ENCODE data around the gene ACP1.

ACP1 gene

DNA sequence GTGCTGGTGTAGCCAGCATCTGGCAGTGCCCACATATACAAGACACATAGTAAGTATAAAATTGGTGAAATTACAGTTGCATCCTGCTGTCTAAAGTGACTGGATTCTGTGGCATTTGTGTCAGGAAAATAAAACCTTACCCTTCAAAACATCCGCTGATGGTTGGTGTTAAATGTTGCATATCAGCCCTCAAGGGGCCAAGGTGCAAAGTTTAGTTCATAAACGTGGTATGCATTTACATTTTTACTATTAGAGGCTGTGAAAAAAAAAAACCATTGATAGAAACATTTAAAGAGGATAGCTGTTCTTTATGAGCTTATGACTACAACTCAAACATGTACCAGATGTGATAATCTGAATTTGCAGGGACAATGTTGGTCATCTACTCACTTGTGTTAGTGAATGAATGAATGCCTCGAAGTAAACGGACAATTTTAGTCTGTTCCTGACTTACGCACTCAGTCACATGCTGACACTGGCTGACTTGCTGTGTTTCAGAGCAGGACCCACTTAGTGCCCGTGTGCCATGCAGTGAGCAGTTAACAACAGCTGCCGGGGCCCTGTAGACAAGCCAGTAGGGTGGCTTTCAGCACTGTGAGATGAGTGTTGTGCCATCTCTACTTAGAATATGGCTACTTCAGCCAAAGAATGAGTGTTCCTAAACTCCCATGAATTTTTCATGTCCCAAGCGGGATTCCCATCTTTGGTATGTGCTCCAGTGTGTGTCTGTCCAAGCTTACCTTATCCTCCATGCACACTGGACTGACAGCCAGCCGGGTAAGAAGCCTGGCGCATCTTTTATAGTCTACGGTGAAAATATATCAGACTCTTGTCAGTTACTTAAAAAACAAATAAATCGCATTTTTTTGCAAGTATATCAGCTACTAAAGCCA lies 17.9 kb downstream of the ACP1 start:
- DNase-seq: no peak

DNA sequence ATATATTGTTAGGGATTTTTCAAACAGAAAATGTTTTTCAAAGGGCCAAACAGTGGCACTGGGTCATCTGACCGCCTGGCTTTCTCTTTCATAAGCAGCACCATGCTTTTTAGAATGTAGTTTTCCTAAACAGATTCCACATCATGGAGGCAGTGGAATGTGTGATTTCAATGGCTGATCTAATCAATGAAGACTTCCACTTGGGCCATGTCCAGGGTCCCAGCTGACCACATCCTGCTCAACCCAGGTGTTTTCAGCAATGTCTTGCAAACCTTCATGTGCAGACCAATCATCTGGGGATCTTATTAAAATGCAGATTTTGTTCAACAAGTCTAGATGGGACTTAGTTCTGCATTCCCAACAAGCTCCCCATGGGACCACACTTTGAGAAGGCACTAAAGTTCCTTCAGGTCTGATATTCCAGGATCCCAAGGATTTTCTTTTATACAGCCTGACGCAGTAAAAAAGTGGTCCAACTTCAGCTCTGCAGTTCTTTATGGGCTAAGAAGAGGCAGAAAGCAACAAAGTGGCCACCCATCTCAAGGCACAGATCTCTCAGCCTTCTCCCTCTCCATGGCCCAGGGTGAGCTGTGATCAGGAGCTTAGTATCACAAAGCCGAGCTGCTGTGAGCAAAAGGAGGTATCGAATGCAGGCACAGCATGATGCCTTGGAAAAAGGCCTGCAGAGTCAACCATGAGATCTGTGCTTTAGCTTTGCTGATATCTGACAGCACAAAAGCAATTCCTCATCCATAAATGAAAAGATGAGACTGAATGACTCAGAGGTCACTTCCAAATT lies 19.4 kb downstream of the ACP1 start:
- no peak for DNase-seq

DNA sequence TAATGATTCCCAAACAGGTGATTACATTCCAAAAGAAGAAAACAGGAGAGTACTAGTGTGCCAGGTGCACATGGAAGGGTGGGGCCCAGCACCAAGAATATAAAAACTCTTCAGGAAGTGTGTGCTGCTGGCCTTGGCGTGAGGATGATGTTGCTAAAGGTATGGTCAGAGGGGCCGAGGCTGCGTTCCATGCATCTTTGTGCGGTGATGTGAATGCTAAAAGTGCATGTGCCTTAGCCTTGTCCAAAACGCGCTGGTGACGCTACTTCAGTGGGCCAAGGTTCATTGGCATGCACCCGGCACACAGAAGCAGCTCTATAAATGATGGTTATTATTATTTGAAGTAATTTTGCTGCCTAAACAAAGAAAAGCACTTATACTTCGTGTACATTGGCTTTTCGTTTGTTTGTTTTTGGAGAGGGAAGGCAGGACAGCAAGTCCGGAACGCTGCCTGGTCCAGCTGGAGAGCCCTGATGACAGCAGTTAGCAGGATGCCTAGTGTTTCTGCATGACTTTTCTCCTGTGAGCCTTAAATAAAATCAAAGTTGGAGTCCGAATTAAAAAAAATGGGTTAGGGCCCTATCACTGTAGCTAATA lies 20.2 kb downstream of the ACP1 start:
- DNase-seq: no peak

DNA sequence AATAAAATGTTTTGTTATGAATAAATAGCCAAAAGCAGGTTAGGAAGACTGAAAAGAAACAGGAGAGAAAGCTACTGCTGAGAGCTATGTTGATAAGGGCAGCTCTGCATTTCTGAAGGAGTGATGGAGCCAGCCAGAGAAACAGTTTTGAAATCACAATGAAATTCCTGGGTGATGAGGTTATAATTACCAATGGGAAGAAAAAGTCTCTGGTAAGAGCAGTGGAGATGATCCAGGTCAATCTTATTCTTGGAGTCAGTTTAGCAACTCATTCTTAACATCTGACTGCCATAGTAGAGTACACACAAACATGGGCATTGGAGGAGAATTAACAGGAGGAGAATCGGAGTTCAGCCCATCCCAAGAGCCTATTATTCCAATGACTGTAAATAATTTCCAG lies 20.8 kb downstream of the ACP1 start:
- no peak for DNase-seq

DNA sequence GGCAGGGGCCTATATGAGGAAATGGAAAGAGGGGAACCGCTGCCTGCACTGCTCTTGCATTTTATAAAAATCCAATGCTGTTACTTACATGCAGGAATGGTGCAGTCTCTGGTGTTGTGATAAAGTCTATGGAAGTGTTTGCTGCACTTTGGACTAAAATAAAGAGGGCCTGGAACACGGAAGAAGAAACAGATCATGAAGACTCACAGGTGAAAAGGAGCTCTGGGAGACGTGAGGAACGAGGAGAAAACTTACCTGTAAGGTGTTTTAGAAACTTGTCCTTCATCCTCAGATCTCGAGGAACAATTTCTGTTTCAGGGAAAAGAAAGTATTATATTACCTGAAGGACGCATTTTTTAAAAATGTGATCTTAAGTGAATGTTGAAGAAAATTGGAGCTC lies 21.3 kb downstream of the ACP1 start:
- no peak for DNase-seq

DNA sequence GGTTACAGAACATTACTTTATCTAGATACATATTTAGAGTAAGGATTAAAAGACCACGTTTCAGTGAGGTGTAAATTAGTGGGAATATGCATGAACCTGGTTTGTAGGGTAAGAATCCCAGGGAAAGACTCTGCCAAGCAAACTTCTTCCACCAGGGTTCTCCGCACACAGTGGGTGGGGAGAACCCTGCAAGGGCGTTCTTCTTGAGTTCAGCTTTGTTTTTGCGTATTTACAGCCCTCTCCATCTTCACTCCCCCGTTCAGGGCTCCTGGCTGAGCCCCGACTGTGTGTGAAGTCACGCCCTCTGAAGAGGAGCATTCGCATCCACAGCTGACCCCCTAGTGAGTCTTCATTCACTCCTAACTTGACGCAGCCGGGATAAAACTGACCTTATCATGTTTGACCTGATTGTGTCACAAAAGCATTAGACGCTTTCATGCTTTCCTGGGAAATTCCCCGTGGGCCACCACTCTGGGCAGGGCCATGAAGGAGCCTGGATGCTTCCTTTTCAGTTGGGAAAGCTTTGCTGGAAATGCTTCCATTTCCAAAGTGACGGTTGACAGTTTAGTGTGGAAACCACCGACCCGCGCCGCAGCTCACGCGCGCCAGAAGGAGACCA lies 22.1 kb downstream of the ACP1 start:
- peak; percentile 40 for DNase-seq

DNA sequence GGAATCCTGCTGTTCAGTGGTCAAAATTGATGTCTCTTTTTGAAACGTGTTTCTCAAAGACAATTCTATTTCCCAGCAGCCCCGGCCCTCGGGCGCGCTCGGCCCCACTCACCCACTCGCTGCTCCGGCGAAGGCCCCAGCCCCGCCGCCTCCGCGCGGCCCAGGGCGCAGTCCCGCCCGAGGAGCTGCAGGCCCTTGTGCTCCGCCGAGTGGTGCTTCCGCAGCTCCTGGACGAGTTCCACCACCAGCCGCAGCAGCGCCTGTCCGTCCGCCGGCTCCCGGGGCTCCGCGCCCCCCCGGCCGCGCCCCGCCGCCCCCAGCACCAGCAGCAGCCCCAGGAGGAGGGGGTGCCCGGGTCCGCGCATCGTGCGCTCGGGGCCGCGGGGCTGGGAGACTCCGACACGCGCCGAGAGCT lies 22.7 kb downstream of the ACP1 start:
- DNase-seq: peak; percentile 13

DNA sequence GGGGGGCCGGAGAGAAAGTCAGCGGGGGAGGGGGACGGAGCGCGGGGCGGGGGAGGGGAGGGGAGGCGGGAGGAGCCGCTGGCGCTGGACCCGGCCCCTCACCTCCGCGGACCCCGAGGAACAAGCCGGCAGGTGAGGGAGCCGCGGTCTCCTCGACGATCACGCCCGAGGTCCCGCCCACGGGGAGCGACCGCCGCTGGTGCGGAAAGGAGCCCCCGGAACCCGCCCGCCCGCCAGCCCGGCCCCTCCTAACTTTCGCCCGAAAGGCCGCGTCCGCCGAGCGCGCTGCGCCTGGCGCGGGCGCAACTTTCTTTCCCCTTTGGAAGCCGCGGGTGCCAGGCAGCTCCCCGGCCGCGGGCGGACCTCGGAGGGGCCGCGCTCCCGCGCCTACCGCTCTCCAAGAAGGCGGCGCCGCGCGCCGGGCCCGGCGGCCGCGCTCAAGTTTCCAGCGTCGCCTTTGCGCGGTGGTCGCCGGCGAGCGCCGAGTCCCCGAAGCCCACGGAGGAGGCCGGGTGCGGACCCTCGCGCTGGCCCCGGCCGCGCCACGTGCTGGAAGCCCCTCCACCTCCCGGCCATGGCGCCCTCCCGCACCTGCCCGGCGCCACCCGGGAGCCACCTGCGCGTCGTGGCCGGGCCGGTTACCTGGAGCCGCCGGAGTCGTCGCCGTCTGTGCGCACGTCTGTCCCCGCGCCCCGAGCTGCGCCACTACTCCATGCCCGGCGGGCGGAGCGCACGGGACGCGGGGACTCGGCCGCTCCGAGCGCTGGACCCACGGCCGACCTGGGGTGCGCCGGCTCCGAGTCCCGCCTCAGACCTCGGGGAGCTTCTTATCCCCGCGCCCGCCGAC lies 23.4 kb downstream of the ACP1 start, which contains the start of gene ALKAL2:
ALKAL2 (minus strand) TSS at position 181 of the 847 bp plus-strand sequence. CDS start 256 bp downstream, outside the sequence.
- no peak for DNase-seq

DNA sequence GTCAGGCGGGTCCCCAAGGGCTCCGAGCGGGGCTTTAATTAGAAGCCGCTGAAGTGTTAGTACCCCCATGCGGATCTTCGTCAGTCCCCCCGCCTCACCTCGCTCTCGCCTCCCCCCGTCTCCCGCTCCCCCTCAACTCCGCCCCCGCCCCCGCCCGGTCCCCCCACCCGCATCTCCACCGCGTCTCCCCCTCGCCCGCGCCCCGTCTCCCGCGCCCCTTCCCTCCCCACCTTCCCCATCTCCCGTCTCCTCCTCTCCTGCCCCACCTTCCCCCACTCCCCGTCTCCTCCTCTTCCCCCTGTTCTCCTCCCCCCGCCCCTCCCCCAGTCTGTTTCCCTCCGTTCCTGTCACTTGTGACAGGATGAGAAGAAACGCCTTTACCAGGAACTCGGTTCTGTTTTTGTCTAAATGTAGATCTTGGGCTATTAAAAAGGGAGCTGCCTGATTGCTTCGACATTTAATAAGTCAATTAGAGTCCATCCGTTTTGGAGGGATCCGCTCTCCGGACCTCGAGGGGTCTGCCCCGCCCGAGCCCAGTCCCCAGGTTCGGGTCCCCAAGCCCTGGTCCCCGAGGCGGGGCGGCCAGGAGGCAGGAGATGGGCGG lies 24.1 kb downstream of the ACP1 start:
- DNase-seq: no peak

DNA sequence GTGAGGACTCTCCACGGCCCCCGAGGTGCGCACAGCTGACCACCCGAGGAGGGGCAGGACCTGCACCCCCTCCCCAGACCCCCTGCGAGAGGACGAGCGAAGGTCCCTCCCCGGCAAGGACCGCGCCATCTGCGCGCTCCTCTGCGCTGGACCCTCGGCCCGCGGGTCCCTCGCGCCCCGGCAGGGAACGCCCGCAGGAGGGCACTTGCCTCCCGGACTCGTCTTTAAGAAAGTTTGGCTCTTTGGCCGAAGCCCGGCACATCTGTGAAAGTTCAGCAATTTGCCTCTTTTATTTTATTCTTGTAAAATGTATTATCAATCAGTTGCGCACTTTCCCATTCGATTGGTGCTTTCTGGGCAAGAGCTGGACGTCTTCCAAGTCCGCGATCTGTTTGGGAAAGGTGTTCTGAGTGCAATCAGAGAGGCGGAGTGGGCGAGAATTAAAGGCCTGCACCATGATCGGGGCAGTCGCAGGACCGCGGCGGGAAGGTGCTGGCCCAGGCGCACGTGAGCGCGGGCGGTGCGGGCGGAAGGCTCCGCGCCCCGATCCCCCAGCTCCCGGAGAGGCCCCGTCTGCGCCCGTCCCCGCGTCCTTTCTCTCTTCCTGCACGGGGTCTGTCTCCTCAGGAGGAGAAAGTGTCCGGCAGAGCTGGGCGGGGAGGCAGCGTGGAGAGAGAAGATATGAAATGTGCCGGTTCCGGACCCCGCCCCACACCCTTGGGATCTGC lies 24.8 kb downstream of the ACP1 start:
- DNase-seq: peak; percentile 5

DNA sequence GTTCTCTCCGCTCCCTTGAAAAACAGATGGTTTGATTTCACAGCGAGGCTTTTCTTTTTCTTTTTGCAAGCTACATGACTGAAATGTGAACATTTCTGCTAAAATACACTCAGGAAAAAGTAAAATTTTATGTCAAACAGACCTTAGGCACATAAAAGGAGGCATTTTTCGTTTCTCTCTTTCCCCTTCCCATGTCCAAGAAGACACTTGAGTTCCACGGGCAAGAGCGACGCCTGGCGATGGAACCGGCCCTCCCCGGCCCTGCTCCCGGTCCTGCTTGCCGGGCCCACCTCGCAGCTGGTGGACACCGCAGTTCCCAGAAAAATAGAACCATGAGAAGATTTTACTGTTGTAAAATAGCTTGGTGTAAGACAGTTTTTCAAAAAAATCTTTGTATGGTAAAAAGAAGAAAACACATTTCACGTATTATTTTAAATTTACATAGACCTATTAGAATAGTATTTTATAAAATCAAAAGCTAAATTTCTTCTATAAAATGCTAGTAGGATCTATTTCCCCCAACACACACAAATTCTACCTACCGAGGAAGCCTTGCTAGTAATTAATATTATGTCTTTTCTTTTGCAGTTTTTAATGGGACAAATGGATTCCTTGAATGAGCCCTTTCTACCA lies 25.5 kb downstream of the ACP1 start:
- peak; percentile 76 for DNase-seq

DNA sequence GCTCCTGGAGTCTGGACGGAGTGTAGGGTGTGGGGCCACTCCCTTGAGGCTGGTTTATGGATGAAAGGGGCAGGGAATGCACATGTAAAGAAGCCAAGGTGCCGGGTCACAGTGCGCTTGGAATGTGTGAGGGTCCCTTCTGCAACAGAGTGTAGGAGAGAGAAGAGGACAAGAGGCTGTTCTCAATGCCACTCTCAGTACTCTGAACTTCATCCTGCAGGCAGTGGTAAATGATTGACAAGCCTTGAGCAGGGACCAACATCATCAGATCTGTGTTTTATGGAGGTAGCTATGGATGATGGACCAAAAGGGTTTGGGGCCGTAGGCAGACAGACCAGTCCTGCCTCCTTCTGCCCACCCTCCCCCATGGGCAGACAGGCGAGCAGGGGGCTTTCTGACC lies 30.3 kb downstream of the ACP1 start:
- DNase-seq: no peak

DNA sequence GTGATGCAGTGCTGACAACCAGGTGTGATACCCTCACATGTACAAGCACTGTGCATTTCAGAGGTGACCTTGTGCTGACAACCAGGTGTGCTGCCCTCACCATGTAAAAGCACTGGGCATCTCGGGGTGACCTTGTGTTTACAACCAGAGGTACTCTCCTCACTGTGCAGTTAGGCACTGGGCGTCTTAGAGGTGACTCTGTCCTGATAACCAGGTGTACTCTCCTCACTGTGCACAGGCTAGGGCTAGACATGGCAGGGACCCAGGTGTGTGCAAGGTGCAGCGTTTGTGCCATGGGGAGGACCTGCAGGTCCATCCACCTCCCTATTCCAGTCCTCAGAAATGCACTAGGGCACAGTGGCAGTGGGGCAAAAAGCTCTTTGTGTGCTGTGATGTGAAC lies 31.6 kb downstream of the ACP1 start:
- no peak for DNase-seq

DNA sequence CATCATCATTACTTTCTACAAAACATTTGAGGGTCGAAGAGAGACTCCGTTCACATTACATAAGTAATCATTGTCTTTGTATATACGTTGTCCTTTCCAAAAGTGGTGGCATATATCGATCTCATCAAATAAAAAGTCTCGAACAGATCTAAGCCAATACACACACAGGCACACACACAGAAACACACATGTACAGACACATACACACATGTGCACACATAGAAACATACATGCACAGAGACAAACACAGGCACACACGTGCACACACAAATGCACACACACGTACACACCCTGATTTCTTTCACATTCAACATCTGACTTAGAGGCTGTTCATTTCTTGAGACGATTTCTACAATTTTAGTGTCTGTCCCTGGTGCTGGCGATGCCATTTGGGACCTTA lies 40.6 kb downstream of the ACP1 start:
- no peak for DNase-seq

DNA sequence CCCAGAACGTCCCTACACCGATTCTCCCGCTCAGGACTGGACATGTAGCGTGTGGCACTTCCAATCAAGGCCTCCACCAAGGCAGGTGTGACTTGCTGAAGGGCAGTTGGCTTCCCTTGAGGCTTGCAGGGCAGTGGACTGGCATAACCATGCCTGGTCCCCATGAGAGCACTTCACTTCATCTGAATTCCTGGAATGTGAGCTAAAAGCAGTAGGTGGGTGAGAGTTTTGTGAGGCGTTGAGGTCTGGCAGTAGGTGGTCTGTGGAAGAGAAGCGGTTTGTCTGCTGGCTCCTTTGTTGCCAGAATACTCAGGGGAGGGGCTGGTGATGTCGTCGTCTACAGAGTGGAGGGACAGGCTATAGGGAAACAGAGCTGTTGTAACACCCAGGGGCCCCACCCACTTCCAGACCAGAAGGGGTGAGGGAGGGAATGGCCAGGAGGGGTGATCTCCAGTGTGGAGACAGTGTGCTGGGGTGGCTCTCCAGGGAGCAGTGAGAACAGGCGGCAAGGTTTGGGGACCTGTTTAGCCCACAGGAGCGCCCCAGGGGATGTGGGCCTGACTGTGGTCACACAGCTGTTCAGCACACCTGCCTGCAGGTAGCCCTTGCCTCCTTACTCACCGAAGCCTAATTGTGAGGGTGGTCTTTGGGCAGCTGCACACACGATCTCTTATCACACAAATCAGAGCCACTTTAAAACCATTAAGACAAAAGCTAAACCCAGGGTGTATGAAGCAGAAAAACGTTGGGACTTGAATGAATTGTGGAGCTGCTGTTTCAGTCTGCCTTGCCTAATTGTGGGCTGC lies 44.6 kb downstream of the ACP1 start:
- no peak for DNase-seq

DNA sequence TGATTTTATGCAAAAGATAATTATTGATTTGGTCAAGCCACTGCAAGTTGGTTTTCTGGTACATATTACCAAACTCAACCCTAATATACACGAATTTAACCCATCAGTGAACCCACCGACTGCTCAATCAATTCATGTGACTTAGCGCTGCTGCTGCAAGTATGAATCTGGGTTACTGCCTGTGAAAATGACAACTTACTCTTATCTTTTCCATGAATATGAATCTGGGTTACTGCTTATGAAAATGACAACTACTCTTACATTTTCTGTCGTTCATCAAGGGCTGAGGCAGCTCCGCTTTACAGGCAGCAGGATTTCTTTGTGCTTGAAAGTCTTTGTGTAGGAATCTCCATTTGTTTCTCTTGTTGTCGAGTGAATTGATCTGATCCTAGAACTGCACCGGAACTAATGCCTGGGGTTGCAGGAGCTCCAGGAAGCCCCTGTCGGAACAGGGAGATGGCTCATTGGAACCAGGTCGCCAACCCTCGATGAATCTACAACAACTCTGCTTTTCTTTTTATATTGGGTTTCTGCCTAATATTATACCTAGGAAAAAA lies 45.3 kb downstream of the ACP1 start:
- DNase-seq: no peak

DNA sequence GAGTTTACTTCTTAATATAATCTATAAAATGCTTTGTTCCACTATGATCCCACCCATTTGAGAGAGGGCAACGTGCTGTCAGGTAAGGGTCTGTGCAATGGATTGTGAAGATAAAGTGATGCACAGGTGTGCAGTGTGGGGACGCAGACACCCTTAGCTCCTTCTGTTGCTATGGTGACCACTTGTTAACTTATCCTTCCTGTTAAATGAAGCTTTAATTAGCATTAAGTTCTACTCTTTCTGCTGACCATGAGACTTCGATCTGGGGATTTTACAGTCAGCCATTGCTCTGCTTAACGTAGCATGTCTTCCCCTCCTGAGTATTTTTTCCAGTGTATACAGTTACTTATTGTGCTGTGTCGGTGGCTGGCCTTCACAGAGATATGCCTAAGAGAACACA lies 46.2 kb downstream of the ACP1 start:
- no peak for DNase-seq

DNA sequence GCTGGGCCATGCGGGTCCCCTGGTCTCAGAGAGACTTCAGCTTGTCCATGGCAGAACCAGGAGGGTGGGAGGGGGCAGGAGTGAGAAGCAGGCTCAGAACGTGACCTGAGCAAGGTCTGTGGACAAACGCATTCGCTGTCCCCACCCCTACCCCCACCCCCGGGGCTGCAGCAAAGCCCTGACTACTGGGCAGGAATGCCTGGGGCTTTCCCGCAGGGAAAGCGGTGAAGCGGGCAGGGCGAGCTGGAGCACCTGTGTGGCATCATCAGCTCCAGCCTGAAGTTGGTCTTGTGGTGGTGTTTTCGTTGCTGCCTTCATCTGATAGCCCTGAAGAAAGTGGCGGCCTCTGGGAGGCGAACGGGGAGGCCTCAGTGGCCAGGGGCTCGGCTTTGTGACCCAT lies 49.2 kb downstream of the ACP1 start:
- no peak for DNase-seq
